Kidney (tissue), 14 donors: ENCODE results near the gene RPS4Y1. TPM values are rescaled to one million over a fixed set of nuclear protein-coding genes. Genes with fewer than 3 reads are reported as not detected.

Experiments used
- DNase-seq, 5 donors: peaks; one replicate each; pipeline ENCODE4 v3.0.0-alpha.2; 2013 to 2020
- FAIRE-seq: peaks from 2 replicates; lab custom pipeline; 2012; peaks lifted over from hg19 to GRCh38; lab: Jason Lieb, UNC
- H3K27ac ChIP-seq, 2 donors: one replicate each; pipeline ENCODE4 v1.7.0; 2013; ENCODE audit warnings: low read depth in 2 of 2, low read length in 2 of 2, inconsistent platforms in 1 of 2
- H3K27me3 ChIP-seq: one replicate; pipeline ENCODE4 v1.7.1; 2013; ENCODE audit warnings: low read length, inconsistent platforms; ENCODE audit not compliant: control insufficient read depth, insufficient read depth
- H3K36me3 ChIP-seq, 3 donors: one replicate each; pipeline versions ENCODE4 v1.7.0 to v1.7.1; 2013; ENCODE audit warnings: low read length in 3 of 3, control low read depth in 1 of 3, inconsistent platforms in 1 of 3; ENCODE audit not compliant: insufficient read depth in 3 of 3, control insufficient read depth in 2 of 3
- H3K4me1 ChIP-seq, 3 donors: one replicate each; pipeline versions ENCODE4 v1.7.0 to v1.7.1; 2013; ENCODE audit warnings: low read length in 3 of 3, inconsistent platforms in 1 of 3, low read depth in 1 of 3; ENCODE audit not compliant: control insufficient read depth in 2 of 3, insufficient read depth in 2 of 3
- H3K4me3 ChIP-seq, 3 donors: one replicate each; pipeline versions ENCODE4 v1.7.0 to v1.8.1; 2013; ENCODE audit warnings: low read length in 3 of 3, control low read depth in 1 of 3, inconsistent platforms in 1 of 3
- H3K9ac ChIP-seq, 3 donors: one replicate each; pipeline versions ENCODE4 v1.7.0 to v1.7.1; 2013; ENCODE audit warnings: low read length in 3 of 3, control low read depth in 1 of 3, inconsistent platforms in 1 of 3
- H3K9me3 ChIP-seq, 3 donors: one replicate each; pipeline versions ENCODE4 v1.7.0 to v1.7.1; 2013; ENCODE audit warnings: low read length in 3 of 3, control low read depth in 1 of 3, inconsistent platforms in 1 of 3; ENCODE audit not compliant: control insufficient read depth in 2 of 3, insufficient read depth in 1 of 3
- CTCF ChIP-seq: IDR thresholded peaks from 3 replicates; pipeline ENCODE4 v1.5.1; 2012; ENCODE audit warnings: mild to moderate bottlenecking, moderate library complexity, borderline replicate concordance; ENCODE audit not compliant: insufficient read depth; ENCODE audit errors: extremely low read depth
- intact Hi-C: fragments of 100-400 bp; cut with DNase I; formaldehyde crosslinking; loops from one replicate; pipeline ENCODE4 v1.11.1; 2022
- polyA plus RNA-seq: library from polyadenylated mRNA; stranded (reverse); fragments of 350-450 nt; fragmentation: Illumina TruSeq; extraction: RNeasy Lipid Tissue Mini Kit (QIAGEN cat#74804); gene quantifications from one replicate; pipeline ENCODE4 v1.2.3, GENCODE V29; 2014; ENCODE audit warnings: low read depth, low replicate concordance; ENCODE audit not compliant: insufficient read depth
- total RNA-seq: library from RNA; stranded (reverse); fragmentation: NEBNext Ultra II Directional; extraction: Animal tissue kit (Norgen Biotek cat#: 25700); gene quantifications from one replicate; pipeline ENCODE4 v1.2.1, GENCODE V29; 2021
- donor health status: control.
- donor health status: control.
- donor health status: control.
- donor health status: control.
- donor health status: control.
- donor health status: DM: yes; HTN: yes; CAD: no.
- donor health status: Normal renal cell carcinoma (clear cell type).

RPS4Y1 gene
- total and polyA plus RNA-seq, 2 donors from 2014 or later = 602 TPM; not detected in 1

- no peak for FAIRE-seq
These were observed 52.1 kb downstream of the RPS4Y1 start for GRCh38 chrY:2893471-2893870.

GRCh38 chrY:2896050-2896449, 54.6 kb downstream of the RPS4Y1 start:
- Histone ChIP-seq H3K27ac (no peak overlapping the region), H3K4me1 (no peaks in the 10 kb centered on the region), H3K9me3 (no peaks in the 10 kb centered on the region), H3K36me3 (no peaks in the 10 kb centered on the region), H3K4me3 (no peak overlapping the region), H3K27me3 (no peaks in the 10 kb centered on the region), H3K9ac (no peak overlapping the region)
- DNase-seq (no peak), FAIRE-seq (no peak)
- TF ChIP-seq CTCF = no peak
- intact Hi-C loops = no loop called here

More at GRCh38 chrY:2893471-2893870, 52.1 kb downstream of the RPS4Y1 start:
- Histone ChIP-seq H3K4me3 (no peak overlapping the region), H3K9me3 (no peaks in the 10 kb centered on the region), H3K36me3 (no peaks in the 10 kb centered on the region), H3K4me1 (no peaks in the 10 kb centered on the region), H3K9ac (no peak overlapping the region), H3K27ac (no peak overlapping the region), H3K27me3 (no peaks in the 10 kb centered on the region)
- intact Hi-C loops = no loop called here
- no peak for DNase-seq
- no peak for TF ChIP-seq CTCF

GRCh38 chrY:2907356-2907755, 66.0 kb downstream of the RPS4Y1 start:
- intact Hi-C loops = no loop called here
- no peak for FAIRE-seq
- Histone ChIP-seq H3K9me3 (no peaks in the 10 kb centered on the region), H3K27me3 (no peaks in the 10 kb centered on the region), H3K36me3 (no peaks in the 10 kb centered on the region), H3K27ac (no peak overlapping the region), H3K4me3 (no peak overlapping the region), H3K9ac (no peak overlapping the region), H3K4me1 (no peaks in the 10 kb centered on the region)
- no peak for DNase-seq
- TF ChIP-seq CTCF = no peak
